ENCODE results near the gene PGAP6. TPM values are rescaled to one million over a fixed set of nuclear protein-coding genes. Genes with fewer than 3 reads are reported as not detected.

PGAP6 gene
- total and polyA plus RNA-seq, 9 of the 15 experiments (the other 6 are each of a cell fraction or from before 2014, with no cell fraction given): 0.45 to 50.2 (median 39.3) TPM

DNA sequence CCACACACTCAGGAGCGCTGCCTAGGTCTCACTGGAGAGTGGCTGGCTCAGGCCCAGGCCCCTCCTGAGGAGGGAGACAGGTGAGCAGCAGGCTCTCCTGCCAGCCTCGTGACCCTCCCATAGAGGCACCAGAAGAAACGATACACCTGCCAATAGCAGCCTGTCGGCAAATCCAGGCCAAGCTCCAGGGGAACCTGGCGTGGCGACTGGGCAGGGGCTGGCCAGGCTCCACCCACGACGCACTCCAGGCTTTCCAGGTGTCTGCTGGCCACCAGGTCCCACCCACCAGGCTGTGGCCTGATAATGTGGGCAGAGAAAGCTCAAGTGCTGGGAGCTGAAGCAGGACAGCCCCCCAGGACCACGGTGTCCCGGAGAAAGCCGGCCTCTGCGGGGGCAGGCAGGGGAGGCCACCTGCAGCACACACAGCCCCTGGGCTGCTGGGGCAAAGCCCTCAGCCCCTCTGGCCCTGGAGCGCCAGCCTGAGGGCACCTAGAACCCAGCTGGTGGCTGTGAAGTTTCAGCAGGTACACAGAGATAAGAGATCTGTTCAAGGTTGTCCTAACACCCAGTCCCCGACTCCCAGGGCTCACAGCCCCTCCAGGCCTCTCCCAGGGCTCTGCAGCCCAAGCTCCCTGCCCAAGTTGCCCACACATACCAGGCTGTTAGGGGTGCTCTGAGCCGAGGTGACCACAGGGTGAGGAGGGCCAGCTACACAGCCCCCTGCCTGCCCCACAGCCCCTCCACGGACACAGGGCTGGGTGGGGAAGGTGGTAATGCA, 2.4 kb downstream of the PGAP6 start:
- WGBS (ENCODE audit: insufficient coverage, low coverage, missing lambda C conversion rate): 85% methylated on average over 15 of the region's 16 CpGs
- Histone ChIP-seq H3K27ac (ENCODE audit: extremely low read depth, low read depth, low read length) (no peak overlapping the region), H3K79me2 (ENCODE audit: control insufficient read depth, insufficient read depth, low read length) (peaks cover 33% of the 10 kb centered on the region), H3K9me1 (ENCODE audit: control insufficient read depth, insufficient read depth, low read length) (no peaks in the 10 kb centered on the region), H3K4me1 (replicated peaks in 1 of 2; ENCODE audit: control insufficient read depth in 2 of 2, insufficient read depth in 2 of 2, low read length in 2 of 2) (peaks cover 0 to 60% of the 10 kb centered on the region in 2 experiments; a peak in 3 of 5 replicates), H3K9me3 (replicated peaks; ENCODE audit: control insufficient read depth, insufficient read depth, low read depth, low read length) (no peaks in the 10 kb centered on the region), H3K9ac (ENCODE audit: insufficient read depth in 1 of 2, low read depth in 2 of 2, low read length in 2 of 2) (peak overlapping the region in 1 of 2 experiments; percentile 81; a peak in 2 of 4 replicates), H3K27me3 (ENCODE audit: control insufficient read depth in 2 of 2, insufficient read depth in 2 of 2, low read length in 2 of 2) (no peaks in the 10 kb centered on the region), H3K4me3 (no peak overlapping the region), H3K36me3 (ENCODE audit: control insufficient read depth, insufficient read depth, low read length) (peaks cover 31% of the 10 kb centered on the region; the same call in 2 of the 3 replicates), H4K20me1 (replicated peaks; ENCODE audit: control insufficient read depth, insufficient read depth, low read length) (no peaks in the 10 kb centered on the region), H2AFZ (ENCODE audit: low read depth, low read length) (no peak overlapping the region), H3K4me2 (ENCODE audit: insufficient read depth, low read length) (no peak overlapping the region)
- DNase-seq (ENCODE audit: extremely low read depth in 1 of 4, low spot score in 3 of 4): no peak
- TF ChIP-seq LARP7 (IDR thresholded peaks at IDR 0.05) (no peak), RBFOX2 (IDR thresholded peaks at IDR 0.05; ENCODE audit: low read depth, low read length) (peak; percentile 32; the same call in 1 of the 2 replicates), PURB (CRISPR knock-in tag; IDR thresholded peaks at IDR 0.05; ENCODE audit: low read depth) (no peak), RBM22 (IDR thresholded peaks at IDR 0.05; ENCODE audit: low read depth, low read length, poor library complexity, severe bottlenecking) (peak; percentile 21)
- TF ChIP-seq, protein P1, sequence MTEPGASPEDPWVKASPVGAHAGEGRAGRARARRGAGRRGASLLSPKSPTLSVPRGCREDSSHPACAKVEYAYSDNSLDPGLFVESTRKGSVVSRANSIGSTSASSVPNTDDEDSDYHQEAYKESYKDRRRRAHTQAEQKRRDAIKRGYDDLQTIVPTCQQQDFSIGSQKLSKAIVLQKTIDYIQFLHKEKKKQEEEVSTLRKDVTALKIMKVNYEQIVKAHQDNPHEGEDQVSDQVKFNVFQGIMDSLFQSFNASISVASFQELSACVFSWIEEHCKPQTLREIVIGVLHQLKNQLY (CRISPR knock-in tag; conservative IDR thresholded peaks at IDR 0.05): no peak
- BruUV-seq (replicated peaks): no TSS peak
- ChIA-PET POLR2A (interaction anchor here (0.6 to 1.5 kb wide), 2 partner anchors 9 kb away, joined by 3 to 8 read pairs; partner anchors contain the start of gene MRPL28), CTCF (ENCODE audit: low intra/inter-chr PET ratio) (no interaction called here)
- in situ Hi-C loops (cut with MboI): no loop called here
- intact Hi-C loops (cut with micrococcal nuclease): no loop called here
- no peak for FAIRE-seq
- no peak for ATAC-seq

Measured in K562 (cell line).